Globus pallidus (tissue), 1 donor: Measurements from ENCODE around the gene FTSJ1.
A peak's percentile ranks its signal among the peaks of the same experiment; 100 is the strongest.
"Not testable (repeated sequence)": the region's sequence is repeated elsewhere in the genome, so short reads cannot be mapped to it uniquely, and the experiment has no call there.

Experiments used
- DNase-seq: peaks from one replicate; pipeline ENCODE4 v3.0.0-alpha.2; 2015; ENCODE audit warnings: low spot score

FTSJ1 gene

DNA sequence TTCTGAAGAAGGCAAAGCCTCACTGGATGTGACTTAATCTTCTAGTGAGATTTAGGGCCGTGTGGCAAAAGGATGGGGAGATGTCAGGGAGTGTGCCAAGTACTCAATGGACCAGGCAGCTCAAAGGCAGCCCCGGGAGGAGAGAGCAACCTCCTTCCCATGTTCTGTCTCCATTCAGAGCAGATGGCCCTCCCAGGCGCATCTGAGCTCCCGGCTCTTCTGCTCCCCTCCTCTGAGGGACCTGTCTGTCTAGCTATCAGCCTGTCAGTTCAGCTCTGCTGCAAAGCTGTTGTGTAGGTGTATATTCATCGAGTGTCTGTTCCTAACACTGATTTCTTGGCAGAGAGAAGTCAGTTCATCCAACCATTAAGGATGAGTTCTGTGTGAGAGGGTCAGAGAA lies 21.9 kb downstream of the FTSJ1 start:
- DNase-seq, result no peak

DNA sequence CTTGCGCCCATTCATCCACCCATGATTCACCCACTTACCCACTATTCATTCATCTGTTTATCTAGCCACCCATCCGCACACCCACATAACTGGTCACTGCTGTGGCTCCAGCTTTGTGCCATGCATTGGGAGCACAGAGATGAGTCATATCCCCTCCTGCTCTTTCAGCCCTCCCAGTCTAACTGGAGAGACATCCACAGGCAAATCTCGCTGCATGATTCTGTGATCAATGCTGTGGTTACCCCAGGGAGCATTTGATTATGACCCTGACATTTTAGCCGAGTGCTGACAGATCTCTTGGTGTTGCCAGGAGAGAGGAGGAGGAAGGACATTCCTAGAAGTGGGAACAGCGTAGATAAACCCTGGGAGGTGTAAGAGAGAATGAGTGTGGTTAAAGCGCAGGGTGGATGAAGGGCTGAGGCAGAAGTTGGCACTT lies 22.4 kb downstream of the FTSJ1 start:
- no peak for DNase-seq

DNA sequence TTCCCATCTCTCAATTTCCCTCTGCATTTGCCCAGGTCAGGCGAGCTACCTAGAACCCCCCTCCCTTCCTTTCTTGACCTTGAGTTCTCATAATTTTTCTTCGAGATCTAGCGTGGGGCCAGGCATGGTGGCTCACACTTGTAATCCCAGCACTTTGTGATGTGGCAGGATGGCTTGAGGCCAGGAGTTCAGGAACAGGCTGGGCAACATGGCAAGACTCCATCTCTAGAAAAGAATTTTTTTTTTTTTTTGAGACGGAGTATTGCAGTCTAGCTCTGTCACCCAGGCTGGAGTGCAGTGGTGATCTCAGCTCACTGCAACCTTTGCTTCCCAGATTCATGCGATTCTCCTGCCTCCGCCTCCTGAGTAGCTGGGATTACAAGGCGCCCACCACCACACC lies 28.3 kb downstream of the FTSJ1 start:
- DNase-seq, result no peak

DNA sequence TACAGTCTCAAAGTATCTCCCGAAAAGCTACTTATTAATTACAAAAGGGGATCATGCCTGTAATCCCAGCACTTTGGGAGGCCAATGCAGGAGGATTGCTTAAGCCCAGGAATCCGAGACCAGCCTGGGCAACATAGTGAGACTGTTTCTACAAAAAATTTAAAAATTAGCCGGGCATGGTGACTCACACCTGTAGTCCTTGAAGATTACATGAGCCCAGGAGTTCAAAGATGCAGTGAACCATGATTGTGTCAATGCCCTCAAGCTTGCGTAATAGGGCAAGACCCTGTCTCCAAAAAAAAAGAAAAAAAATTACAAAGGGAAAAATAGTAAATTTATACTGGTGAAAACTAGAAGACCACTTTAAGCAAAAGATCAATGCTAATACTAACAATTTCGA lies 29.5 kb downstream of the FTSJ1 start:
- DNase-seq, result no peak

DNA sequence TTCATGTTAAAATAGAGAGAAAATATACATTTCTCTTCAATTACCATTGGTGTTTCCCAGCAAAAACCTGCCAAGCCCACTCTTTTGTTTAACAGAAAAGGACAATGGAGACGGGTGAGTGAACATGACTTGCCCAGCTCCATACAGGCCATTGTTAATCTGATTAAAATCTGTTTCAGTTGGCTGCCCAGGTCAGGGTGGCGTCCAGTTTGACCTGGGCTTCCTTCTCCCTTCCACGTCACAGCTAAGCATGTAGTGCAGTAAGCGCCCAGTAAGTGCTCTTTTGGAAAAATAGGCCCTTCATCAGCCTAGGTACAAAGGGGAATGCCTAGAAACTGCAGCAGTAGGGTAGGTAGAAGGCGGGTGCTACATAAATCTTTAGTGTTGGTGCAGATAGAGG lies 31.2 kb downstream of the FTSJ1 start:
- DNase-seq, result no peak

DNA sequence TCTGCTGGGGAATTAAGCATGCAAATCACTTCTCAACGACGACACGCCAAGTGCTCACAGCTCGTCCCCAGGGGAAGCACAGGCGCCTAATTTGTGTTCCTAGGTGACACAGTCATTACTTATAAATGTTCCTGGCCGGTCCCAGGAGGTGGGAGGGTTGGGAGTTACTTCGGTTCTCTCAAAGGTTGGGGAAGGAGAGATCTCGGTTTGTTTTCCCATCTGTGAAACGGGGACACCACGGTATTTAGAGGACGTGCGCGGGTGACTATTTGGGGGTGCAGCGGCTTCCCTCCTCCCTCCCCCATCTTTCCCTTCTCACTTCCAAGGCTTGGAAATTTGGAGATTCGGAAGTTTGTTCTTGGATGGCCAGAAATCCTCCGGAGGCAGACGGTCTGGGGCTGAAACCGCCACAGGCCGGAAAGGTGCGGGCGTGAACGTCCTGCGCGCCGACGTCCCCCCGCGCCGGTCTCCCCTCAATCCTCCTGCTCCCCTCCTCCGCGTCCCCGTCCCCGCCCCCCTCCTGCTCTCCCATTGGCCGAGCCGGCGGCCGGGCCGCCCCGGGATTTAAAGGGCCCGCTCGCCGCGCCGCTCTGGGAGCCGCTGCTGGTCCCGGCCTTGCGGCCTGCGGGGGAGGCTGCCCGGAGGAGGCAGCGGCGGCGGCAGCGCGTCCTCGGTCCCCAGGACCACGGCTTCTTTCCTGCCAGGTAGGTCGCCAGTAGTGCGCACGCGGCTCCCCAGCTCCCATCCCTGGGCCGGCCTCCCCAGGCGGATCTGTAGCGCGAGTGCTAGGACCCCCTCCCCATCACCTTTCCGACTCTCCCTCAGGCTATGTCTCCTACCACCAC lies 32.6 kb downstream of the FTSJ1 start, which contains the start of gene PORCN:
Gene PORCN (plus strand): TSS at position 593 of the 845 bp plus-strand sequence. CDS start 829 bp downstream, outside the sequence.
- DNase-seq, result peak; percentile 73

DNA sequence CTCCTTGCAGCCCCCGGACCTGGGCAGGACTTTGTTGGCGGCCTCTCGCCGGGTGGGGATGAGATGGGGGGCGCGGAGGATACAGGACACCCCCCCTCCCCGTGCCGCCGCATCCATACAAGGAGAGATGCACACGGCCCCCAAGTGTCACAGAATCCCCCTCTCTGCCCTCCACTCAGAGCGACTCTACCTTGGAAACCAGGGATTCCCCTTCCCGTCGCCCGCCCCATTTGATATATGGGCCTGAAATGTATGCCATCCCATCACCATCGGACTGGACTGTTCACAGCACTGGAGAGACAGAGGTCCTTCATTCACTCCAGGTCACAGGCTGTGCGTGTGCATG lies 33.2 kb downstream of the FTSJ1 start:
- no peak for DNase-seq

DNA sequence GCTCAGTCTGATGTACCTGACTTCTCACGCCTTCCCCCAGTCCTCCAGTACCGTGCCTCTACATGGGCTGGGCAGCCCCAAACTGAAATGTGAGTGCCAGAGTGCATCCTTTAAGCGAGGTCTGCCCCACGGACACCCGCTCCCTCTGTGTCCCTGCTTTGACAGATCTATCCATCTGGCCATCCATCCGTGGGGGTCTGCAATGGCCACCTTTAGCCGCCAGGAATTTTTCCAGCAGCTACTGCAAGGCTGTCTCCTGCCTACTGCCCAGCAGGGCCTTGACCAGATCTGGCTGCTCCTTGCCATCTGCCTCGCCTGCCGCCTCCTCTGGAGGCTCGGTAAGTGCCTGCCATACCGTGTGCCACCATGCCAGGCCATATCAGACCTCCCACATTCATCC lies 33.6 kb downstream of the FTSJ1 start:
- DNase-seq, result no peak

DNA sequence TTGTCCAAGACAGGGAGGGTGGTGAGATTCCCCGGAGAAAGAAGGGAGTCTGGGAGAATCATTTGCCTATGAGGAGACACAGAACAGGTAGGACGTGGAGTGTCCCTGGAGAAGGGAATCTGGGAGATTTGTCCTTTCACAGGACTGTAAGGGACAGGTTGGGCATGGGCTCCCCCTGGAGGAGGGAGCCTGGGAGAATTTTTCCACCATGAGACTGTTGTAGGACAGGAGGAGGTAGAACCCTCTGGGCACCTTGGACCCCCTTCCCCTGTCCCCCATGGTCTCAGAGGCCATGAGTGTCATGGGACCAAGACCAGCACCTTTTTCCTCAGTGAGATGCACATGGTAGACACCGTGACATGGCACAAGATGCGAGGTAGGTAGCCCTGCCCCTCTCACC lies 35.6 kb downstream of the FTSJ1 start:
- no peak for DNase-seq

DNA sequence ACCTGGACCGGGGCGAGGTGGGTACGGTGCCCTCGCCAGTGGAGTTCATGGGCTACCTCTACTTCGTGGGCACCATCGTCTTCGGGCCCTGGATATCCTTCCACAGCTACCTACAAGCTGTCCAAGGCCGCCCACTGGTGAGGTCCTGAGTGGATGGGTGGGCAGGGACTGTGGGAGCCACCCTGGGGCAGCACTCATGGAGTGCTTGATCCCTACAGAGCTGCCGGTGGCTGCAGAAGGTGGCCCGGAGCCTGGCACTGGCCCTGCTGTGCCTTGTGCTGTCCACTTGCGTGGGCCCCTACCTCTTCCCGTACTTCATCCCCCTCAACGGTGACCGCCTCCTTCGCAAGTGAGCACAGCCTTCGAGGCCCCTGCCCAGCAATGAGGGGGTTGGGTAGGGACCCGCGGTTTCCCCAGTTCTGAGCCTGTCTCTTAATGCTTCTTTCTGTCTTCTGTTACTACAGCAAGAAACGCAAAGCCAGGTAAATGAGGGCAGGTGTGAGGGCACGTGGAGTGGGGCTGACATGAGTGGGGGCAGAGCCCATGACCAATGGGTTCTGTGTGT lies 36.5 kb downstream of the FTSJ1 start:
- DNase-seq, result no peak

DNA sequence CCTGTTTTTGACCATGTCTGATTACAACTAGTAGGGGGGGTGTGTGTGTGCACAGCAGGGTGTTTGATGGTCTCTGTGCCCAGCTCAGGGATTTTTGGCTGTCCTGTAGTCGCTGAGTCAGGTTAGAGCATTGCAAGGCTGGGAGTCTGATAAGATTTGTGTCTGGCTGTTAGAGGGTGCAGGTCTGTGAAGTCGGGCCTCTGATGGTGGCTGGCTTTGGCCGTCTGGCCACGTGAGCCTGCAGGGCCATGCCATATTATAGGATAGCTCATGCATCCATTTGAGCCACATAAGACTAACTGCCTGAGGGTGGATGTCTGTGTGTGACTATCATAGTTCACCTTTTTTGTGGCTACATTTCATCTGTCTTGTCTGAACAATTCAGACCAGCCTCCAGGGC lies 37.7 kb downstream of the FTSJ1 start:
- DNase-seq, result no peak

DNA sequence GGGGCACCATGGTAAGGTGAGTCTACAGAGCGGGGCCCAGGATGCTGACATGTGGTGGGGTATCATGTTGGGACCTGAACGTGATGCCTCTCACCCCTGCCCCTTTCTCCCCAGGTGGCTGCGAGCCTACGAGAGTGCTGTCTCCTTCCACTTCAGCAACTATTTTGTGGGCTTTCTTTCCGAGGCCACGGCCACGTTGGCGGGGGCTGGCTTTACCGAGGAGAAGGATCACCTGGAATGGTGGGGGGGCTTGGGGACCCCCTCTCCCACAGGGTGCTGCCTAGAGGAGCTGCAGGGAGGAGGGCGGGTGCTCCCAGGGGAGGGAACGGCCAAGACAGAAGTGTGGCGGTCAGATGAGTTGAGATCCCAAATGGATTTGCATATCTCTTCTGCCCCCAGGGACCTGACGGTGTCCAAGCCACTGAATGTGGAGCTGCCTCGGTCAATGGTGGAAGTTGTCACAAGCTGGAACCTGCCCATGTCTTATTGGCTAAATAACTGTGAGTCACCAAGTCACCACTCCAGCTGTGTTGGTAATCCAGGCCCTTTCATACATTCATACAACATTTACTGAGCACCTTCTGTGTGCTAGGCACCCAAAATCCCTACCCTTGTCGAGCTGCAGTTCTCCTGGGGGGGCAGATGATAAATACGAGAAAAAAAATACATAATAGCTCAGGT lies 38.3 kb downstream of the FTSJ1 start:
- DNase-seq, result no peak

DNA sequence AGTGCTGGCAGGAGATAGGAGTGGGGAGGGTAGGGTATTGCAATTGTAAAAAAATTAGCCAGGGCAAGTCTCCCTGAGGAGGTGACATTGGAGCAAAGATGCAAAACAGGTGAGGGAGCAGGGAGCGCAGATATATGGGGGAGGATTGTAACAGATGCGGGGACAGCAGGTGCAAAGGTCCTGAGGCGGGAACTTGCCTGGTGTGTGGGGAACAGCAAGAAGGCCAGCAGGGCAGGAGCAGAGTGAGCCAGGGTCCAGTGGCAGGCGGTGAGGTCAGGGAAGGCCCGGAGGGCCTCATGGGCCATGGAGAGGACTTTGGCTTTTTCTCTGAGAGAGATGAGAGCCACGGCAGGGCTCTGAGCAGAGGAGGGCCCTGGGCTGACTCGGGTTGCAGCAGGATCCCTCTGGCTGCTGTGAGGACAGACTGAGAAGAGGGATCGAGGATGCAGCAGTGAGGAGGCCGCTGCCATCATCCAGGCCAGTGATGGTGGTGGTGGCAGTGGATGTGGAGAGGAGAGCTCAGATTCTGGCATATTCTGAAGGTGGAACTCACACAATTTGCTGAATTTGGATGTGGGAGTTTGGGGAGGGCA lies 39.0 kb downstream of the FTSJ1 start:
- no peak for DNase-seq

DNA sequence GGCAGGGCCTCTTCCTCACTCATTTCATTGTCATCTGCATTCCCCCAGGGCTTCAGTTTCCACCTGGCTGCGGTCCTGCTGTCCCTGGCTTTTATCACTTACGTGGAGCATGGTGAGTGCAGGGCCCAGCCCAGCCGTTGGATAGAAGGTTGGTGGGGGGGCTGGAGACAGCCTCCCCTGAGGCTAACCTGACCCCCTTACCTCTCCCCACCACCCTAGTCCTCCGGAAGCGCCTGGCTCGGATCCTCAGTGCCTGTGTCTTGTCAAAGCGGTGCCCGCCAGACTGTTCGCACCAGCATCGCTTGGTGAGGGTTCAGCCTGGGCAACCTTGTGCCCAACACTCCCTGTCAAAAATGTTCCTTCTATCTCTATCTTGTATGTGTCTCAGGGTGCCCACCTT lies 39.8 kb downstream of the FTSJ1 start:
- DNase-seq, result no peak

DNA sequence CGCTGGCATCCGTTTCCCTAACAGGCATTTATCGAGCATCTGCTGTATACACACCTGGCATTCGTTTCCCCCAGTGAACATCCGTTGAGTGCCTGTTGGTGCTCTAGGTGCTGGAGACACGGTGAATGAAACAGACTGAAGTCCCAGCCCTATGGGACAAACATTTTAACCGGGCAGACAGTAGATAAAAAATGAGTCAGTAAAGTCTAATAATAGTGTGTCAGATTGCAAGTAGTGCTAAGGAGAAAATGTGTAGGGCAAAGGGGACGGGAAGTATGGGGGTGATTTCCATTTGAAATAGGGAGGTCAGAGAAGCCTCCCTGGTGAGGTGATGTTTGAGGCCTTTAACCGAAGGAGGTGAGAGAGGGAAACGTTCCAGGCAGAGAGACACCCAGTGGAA lies 40.3 kb downstream of the FTSJ1 start:
- no peak for DNase-seq

DNA sequence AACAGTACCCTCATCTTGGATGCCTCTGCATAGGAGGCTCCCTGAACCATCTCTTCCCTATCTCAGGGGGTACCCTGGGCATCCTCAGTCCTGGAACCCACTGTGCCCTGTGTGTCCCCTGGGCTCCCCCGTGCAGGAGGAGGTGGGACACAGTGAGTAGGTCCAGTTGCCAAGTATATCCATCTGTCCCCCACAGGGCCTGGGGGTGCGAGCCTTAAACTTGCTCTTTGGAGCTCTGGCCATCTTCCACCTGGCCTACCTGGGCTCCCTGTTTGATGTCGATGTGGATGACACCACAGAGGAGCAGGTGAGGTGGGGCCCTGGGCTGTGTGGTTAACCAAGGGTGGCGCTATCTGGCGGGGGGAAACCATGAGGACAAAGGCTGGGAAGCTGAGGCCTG lies 41.0 kb downstream of the FTSJ1 start:
- DNase-seq, result no peak

DNA sequence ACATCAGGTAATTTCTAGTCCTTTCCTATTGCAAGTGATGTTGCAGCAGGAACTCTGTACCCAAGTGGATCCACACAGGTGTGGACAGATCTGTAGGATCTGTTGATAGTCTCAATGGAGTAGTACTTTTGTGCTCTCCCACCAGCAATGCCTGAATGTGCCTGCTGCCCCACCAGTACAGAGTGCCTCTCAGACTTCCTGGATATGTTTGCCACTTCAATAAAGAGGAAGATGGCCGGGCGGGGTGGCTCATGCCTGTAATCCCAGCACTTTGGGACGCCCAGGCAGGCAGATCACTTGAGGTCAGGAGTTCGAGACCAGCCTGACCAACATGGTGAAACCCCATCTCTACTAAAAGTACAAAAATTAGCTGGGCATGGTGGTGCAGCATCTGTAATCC lies 43.5 kb downstream of the FTSJ1 start:
- DNase-seq, result not testable (repeated sequence)

DNA sequence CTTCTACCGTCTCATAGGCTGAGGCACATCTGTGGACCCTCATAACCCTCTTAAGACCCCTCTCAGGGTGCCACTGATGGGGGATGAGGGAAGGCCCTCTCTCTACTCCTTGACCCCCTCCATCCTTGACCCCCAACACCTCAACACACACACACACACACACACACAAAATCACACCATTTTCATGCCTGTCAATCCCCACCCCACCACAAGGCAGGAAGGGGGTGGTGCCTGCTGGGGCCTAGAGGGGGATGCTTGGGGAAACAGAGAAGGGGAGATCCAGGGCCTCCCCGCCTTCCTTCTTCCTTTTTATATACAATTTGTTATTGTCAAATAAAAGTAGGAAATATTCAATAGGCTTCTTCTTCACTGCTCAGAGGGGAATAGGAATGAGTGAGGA lies 44.5 kb downstream of the FTSJ1 start:
- DNase-seq, result no peak

DNA sequence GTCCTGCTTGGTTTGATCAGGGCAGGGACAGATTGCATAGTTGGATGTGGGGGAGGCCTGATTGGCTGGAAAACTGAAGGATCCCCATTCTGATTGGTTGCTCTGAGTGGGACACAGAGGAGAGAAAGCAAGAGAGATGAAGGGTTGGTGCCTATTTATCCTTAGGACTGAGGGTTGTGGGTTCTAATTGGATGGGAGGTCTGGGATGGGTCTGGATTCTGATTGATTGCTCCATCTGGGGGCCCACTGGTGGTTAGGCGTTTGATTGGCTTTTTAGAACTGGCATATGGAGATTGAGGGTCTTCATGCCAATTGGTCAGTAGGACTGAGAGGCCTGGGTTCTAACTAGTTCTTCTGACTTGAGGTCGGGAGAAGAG lies 45.0 kb downstream of the FTSJ1 start:
- DNase-seq, result no peak

DNA sequence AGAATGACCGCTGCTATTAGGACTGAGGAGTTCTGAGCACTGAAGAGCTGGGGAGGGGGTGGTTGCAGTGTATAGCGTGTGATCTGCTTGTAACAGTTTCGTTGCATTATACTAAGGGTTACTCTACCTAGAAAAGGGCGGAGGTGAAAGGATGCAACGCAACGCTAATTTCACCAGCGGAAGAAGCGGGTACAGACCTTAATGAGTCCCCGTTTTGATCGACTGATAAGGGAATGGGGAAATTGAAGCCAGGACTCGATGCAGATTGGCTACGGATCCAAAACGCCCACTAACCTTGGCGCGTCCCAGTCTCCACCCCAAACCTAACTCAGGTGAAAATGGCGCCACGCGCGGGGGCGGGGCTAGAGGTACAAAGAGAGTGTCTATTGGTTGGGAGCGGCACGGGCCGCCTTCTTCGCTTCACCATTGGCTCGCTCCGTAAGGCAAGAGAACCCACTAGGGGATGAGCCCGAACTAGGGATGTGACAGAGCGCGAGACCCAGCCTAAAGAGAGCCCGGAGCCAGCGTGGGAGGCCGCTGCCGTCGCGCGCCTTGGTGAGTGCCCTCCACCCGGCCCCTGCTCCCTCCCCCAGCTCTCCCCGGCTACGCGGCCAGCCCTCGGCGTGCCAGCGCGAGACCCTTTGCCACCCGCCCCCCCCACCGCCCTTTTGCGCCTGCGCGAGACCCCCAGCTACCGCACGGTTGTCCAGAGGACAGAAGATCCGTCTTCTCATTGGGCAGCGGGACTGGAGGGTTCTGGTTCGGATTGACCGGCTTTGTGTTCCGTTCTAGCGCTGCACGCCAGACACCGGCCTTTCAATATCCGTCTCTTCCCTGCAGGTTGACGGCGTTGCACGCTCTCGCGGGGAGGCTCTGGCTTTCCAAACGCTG lies 45.6 kb downstream of the FTSJ1 start, which contains the start of gene EBP:
Gene EBP (plus strand): TSS at position 456 of the 891 bp plus-strand sequence. CDS start 1,964 bp downstream, outside the sequence.
- peak; percentile 73 for DNase-seq

DNA sequence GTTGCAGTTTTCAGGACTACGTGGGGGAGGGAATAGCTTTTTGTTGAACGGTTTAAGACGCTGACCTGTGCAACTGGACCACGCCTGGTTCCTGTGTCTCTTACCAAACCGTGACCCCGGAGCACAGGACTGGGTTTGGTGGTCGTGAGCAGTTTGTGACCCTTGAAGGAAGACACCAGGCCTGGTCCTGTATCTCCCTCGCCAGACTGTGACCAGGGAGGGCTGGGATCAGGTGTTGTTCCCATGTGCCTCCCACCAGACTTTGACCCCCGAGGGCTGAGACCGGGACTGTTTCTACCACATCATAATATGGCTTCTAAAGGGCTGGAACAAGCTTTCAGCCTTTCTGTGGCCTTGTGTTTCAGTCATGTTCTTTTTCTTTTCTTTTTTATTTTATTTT lies 46.3 kb downstream of the FTSJ1 start:
- no peak for DNase-seq

DNA sequence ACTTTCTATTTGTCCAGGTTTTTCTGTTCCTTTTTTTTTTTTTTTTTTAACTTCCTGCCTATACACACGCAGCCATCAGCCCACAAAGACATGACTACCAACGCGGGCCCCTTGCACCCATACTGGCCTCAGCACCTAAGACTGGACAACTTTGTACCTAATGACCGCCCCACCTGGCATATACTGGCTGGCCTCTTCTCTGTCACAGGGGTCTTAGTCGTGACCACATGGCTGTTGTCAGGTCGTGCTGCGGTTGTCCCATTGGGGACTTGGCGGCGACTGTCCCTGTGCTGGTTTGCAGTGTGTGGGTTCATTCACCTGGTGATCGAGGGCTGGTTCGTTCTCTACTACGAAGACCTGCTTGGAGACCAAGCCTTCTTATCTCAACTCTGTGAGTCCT lies 47.7 kb downstream of the FTSJ1 start:
- no peak for DNase-seq
